NB4 (cell line): Measurements from ENCODE around the gene HTR1D.

ENCODE experiments used
- CTCF ChIP-seq: IDR thresholded peaks from one replicate; pipeline ENCODE4 v1.5.1; 2012; ENCODE audit warnings: low read depth, low read length
- MAX ChIP-seq: IDR thresholded peaks from 2 replicates; pipeline ENCODE4 v1.6.1; 2011; ENCODE audit warnings: low read depth, low read length
- POLR2A ChIP-seq: IDR thresholded peaks from 2 replicates; pipeline ENCODE4 v1.6.1; 2011; ENCODE audit warnings: mild to moderate bottlenecking; ENCODE audit not compliant: insufficient read length; ENCODE audit errors: extremely low read depth

- no peak for TF ChIP-seq CTCF
- no peak for TF ChIP-seq POLR2A
- TF ChIP-seq MAX = no peak
Measured at GRCh38 chr1:23208527-23208926, 8.8 kb downstream of the HTR1D start.
